ENCODE data around the gene EPB41L2.

EPB41L2 gene

GRCh38 chr6:130859161-130859867 lies 203.7 kb downstream of the EPB41L2 start:
- Histone ChIP-seq H3K27ac (ENCODE audit: low read length) (no peak overlapping the region), H3K36me3 (ENCODE audit: control insufficient read depth, insufficient read depth, low read length) (no peaks in the 10 kb centered on the region; the same call in 1 of the 2 replicates)

GRCh38 chr6:130858498-130859160 lies 204.4 kb downstream of the EPB41L2 start:
- no peak for DNase-seq (ENCODE audit: low read depth, low spot score)
- no peaks in the 10 kb centered on the region; the same call in 1 of the 2 replicates for H3K36me3 ChIP-seq (ENCODE audit: control insufficient read depth, insufficient read depth, low read length)
- no peak overlapping the region for H3K27ac ChIP-seq (ENCODE audit: low read length)
- H3K9me3 ChIP-seq (ENCODE audit: control insufficient read depth, insufficient read depth, low read length) = no peaks in the 10 kb centered on the region
- H3K4me3 ChIP-seq (ENCODE audit: low read length) = no peak overlapping the region
- no CpG with 5 or more reads among the region's 2 CpGs for WGBS (ENCODE audit: insufficient coverage, insufficient read length)
- no peaks in the 10 kb centered on the region for H3K27me3 ChIP-seq (ENCODE audit: control insufficient read depth, insufficient read depth, low read length)
- H3K4me1 ChIP-seq (ENCODE audit: control insufficient read depth, insufficient read depth, low read length) = no peaks in the 10 kb centered on the region

More at GRCh38 chr6:130859161-130859867, 203.7 kb downstream of the EPB41L2 start:
- no CpG with 5 or more reads among the region's 11 CpGs for WGBS (ENCODE audit: insufficient coverage, insufficient read length)
- DNase-seq (ENCODE audit: low read depth, low spot score) = no peak
- H3K4me1 ChIP-seq (ENCODE audit: control insufficient read depth, insufficient read depth, low read length) = no peaks in the 10 kb centered on the region
- H3K9me3 ChIP-seq (ENCODE audit: control insufficient read depth, insufficient read depth, low read length) = no peaks in the 10 kb centered on the region
- H3K4me3 ChIP-seq (ENCODE audit: low read length) = no peak overlapping the region
- no peaks in the 10 kb centered on the region for H3K27me3 ChIP-seq (ENCODE audit: control insufficient read depth, insufficient read depth, low read length)

GRCh38 chr6:130858054-130858453 lies 205.0 kb downstream of the EPB41L2 start:
- Histone ChIP-seq H3K27ac (ENCODE audit: low read length) (no peak overlapping the region), H3K4me1 (ENCODE audit: control insufficient read depth, insufficient read depth, low read length) (no peaks in the 10 kb centered on the region), H3K4me3 (ENCODE audit: low read length) (no peak overlapping the region), H3K9me3 (ENCODE audit: control insufficient read depth, insufficient read depth, low read length) (no peaks in the 10 kb centered on the region), H3K36me3 (ENCODE audit: control insufficient read depth, insufficient read depth, low read length) (no peaks in the 10 kb centered on the region), H3K27me3 (ENCODE audit: control insufficient read depth, insufficient read depth, low read length) (no peaks in the 10 kb centered on the region)
- no peak for DNase-seq (ENCODE audit: low read depth, low spot score)
- WGBS (ENCODE audit: insufficient coverage, insufficient read length) = no CpG with 5 or more reads among the region's 4 CpGs

GRCh38 chr6:130853555-130854183 lies 209.4 kb downstream of the EPB41L2 start:
- no peak for DNase-seq (ENCODE audit: low read depth, low spot score)
- no CpG with 5 or more reads among the region's 5 CpGs for WGBS (ENCODE audit: insufficient coverage, insufficient read length)

GRCh38 chr6:130852844-130853554 lies 210.0 kb downstream of the EPB41L2 start:
- no CpG with 5 or more reads among the region's 7 CpGs for WGBS (ENCODE audit: insufficient coverage, insufficient read length)

More at GRCh38 chr6:130853555-130854183, 209.4 kb downstream of the EPB41L2 start:
- H3K4me3 ChIP-seq (ENCODE audit: low read length) = no peak overlapping the region
- no peaks in the 10 kb centered on the region for H3K9me3 ChIP-seq (ENCODE audit: control insufficient read depth, insufficient read depth, low read length)
- no peaks in the 10 kb centered on the region for H3K4me1 ChIP-seq (ENCODE audit: control insufficient read depth, insufficient read depth, low read length)
- H3K27me3 ChIP-seq (ENCODE audit: control insufficient read depth, insufficient read depth, low read length) = no peaks in the 10 kb centered on the region
- no peaks in the 10 kb centered on the region for H3K36me3 ChIP-seq (ENCODE audit: control insufficient read depth, insufficient read depth, low read length)
- no peak overlapping the region for H3K27ac ChIP-seq (ENCODE audit: low read length)

GRCh38 chr6:130851026-130851425 lies 212.0 kb downstream of the EPB41L2 start:
- no peaks in the 10 kb centered on the region for H3K36me3 ChIP-seq (ENCODE audit: control insufficient read depth, insufficient read depth, low read length)
- WGBS (ENCODE audit: insufficient coverage, insufficient read length) = no CpG with 5 or more reads among the region's 1 CpG
- no peaks in the 10 kb centered on the region for H3K27me3 ChIP-seq (ENCODE audit: control insufficient read depth, insufficient read depth, low read length)
- no peaks in the 10 kb centered on the region for H3K4me1 ChIP-seq (ENCODE audit: control insufficient read depth, insufficient read depth, low read length)
- H3K27ac ChIP-seq (ENCODE audit: low read length) = no peak overlapping the region
- H3K9me3 ChIP-seq (ENCODE audit: control insufficient read depth, insufficient read depth, low read length) = no peaks in the 10 kb centered on the region
- no peak overlapping the region for H3K4me3 ChIP-seq (ENCODE audit: low read length)
- no peak for DNase-seq (ENCODE audit: low read depth, low spot score)

More at GRCh38 chr6:130852844-130853554, 210.0 kb downstream of the EPB41L2 start:
- Histone ChIP-seq H3K9me3 (ENCODE audit: control insufficient read depth, insufficient read depth, low read length) (no peaks in the 10 kb centered on the region), H3K27me3 (ENCODE audit: control insufficient read depth, insufficient read depth, low read length) (no peaks in the 10 kb centered on the region), H3K4me3 (ENCODE audit: low read length) (no peak overlapping the region), H3K36me3 (ENCODE audit: control insufficient read depth, insufficient read depth, low read length) (no peaks in the 10 kb centered on the region), H3K27ac (ENCODE audit: low read length) (no peak overlapping the region), H3K4me1 (ENCODE audit: control insufficient read depth, insufficient read depth, low read length) (no peaks in the 10 kb centered on the region)
- no peak for DNase-seq (ENCODE audit: low read depth, low spot score)

GRCh38 chr6:130849594-130849993 lies 213.5 kb downstream of the EPB41L2 start:
- Histone ChIP-seq H3K9me3 (ENCODE audit: control insufficient read depth, insufficient read depth, low read length) (no peaks in the 10 kb centered on the region), H3K4me1 (ENCODE audit: control insufficient read depth, insufficient read depth, low read length) (no peaks in the 10 kb centered on the region), H3K27ac (ENCODE audit: low read length) (no peak overlapping the region), H3K36me3 (ENCODE audit: control insufficient read depth, insufficient read depth, low read length) (no peaks in the 10 kb centered on the region), H3K27me3 (ENCODE audit: control insufficient read depth, insufficient read depth, low read length) (no peaks in the 10 kb centered on the region), H3K4me3 (ENCODE audit: low read length) (no peak overlapping the region)
- WGBS (ENCODE audit: insufficient coverage, insufficient read length) = no CpG with 5 or more reads among the region's 1 CpG
- DNase-seq (ENCODE audit: low read depth, low spot score) = no peak

GRCh38 chr6:130848945-130849344 lies 214.1 kb downstream of the EPB41L2 start:
- H3K4me3 ChIP-seq (ENCODE audit: low read length) = no peak overlapping the region
- H3K27ac ChIP-seq (ENCODE audit: low read length) = no peak overlapping the region
- no peaks in the 10 kb centered on the region for H3K9me3 ChIP-seq (ENCODE audit: control insufficient read depth, insufficient read depth, low read length)
- no peaks in the 10 kb centered on the region for H3K4me1 ChIP-seq (ENCODE audit: control insufficient read depth, insufficient read depth, low read length)
- H3K27me3 ChIP-seq (ENCODE audit: control insufficient read depth, insufficient read depth, low read length) = no peaks in the 10 kb centered on the region
- H3K36me3 ChIP-seq (ENCODE audit: control insufficient read depth, insufficient read depth, low read length) = no peaks in the 10 kb centered on the region
- no CpG with 5 or more reads among the region's 2 CpGs for WGBS (ENCODE audit: insufficient coverage, insufficient read length)
- no peak for DNase-seq (ENCODE audit: low read depth, low spot score)

GRCh38 chr6:130847001-130847910 lies 215.8 kb downstream of the EPB41L2 start:
- Histone ChIP-seq H3K9me3 (ENCODE audit: control insufficient read depth, insufficient read depth, low read length) (no peaks in the 10 kb centered on the region), H3K27ac (ENCODE audit: low read length) (no peak overlapping the region), H3K27me3 (ENCODE audit: control insufficient read depth, insufficient read depth, low read length) (no peaks in the 10 kb centered on the region), H3K4me3 (ENCODE audit: low read length) (no peak overlapping the region), H3K36me3 (ENCODE audit: control insufficient read depth, insufficient read depth, low read length) (no peaks in the 10 kb centered on the region), H3K4me1 (ENCODE audit: control insufficient read depth, insufficient read depth, low read length) (no peaks in the 10 kb centered on the region)
- no CpG with 5 or more reads among the region's 7 CpGs for WGBS (ENCODE audit: insufficient coverage, insufficient read length)
- DNase-seq (ENCODE audit: low read depth, low spot score) = no peak
